ENCODE results near the gene DNAJC18. TPM values are rescaled to one million over a fixed set of nuclear protein-coding genes. Genes with fewer than 3 reads are reported as not detected.
A peak's percentile ranks its signal among the peaks of the same experiment; 100 is the strongest.

The DNAJC18 gene
- total and polyA plus RNA-seq, 2 experiments from 2014 or later = 10.6 to 14.4 TPM

DNA sequence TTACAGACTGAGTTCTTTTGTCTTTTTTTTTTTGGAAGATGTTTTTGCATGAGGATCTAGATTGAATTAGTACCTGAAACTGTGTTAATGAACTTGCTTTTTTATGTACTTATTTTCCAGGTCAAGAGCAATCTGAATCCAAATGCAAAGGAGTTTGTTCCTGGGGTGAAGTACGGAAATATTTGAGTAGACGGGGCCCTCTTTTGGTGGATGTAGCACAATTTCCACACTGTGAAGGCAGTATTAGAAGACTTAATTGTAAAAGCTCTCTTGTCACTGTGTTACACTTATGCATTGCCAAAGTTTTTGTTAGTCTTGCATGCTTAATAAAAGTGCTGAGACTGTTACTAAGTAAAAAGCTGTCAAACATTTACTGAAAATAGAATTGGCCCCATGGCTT lies 70.7 kb downstream of the DNAJC18 start:
- H3K4me1 ChIP-seq (ENCODE audit: insufficient read depth) = no peaks in the 10 kb centered on the region
- no peak overlapping the region for H3K4me2 ChIP-seq
- DNase-seq (ENCODE audit: low spot score) = no peak
- H3K9me2 ChIP-seq (replicated peaks; ENCODE audit: insufficient read depth) = no peaks in the 10 kb centered on the region
- H3K27ac ChIP-seq = no peak overlapping the region
- H3K79me2 ChIP-seq = peaks cover 7% of the 10 kb centered on the region
- no peaks in the 10 kb centered on the region for H3K9me3 ChIP-seq (ENCODE audit: low read depth)
- H2AFZ ChIP-seq = no peak overlapping the region
- H3K4me3 ChIP-seq = no peak overlapping the region
- TF ChIP-seq, protein P1, sequence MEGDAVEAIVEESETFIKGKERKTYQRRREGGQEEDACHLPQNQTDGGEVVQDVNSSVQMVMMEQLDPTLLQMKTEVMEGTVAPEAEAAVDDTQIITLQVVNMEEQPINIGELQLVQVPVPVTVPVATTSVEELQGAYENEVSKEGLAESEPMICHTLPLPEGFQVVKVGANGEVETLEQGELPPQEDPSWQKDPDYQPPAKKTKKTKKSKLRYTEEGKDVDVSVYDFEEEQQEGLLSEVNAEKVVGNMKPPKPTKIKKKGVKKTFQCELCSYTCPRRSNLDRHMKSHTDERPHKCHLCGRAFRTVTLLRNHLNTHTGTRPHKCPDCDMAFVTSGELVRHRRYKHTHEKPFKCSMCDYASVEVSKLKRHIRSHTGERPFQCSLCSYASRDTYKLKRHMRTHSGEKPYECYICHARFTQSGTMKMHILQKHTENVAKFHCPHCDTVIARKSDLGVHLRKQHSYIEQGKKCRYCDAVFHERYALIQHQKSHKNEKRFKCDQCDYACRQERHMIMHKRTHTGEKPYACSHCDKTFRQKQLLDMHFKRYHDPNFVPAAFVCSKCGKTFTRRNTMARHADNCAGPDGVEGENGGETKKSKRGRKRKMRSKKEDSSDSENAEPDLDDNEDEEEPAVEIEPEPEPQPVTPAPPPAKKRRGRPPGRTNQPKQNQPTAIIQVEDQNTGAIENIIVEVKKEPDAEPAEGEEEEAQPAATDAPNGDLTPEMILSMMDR (IDR thresholded peaks at IDR 0.05; ENCODE audit: poor library complexity) = peak; percentile 19
- TF ChIP-seq EZH2phosphoT487 (IDR thresholded peaks at IDR 0.05; ENCODE audit: low read depth, severe bottlenecking, unreplicated experiment) = no peak
- H4K20me1 ChIP-seq (ENCODE audit: insufficient read depth, poor library complexity, severe bottlenecking) = peaks cover 9% of the 10 kb centered on the region
- no peaks in the 10 kb centered on the region for H3K27me3 ChIP-seq
- H3K36me3 ChIP-seq (replicated peaks; ENCODE audit: insufficient read depth, low read depth) = no peaks in the 10 kb centered on the region
- 84% methylated on average over 2 of the region's 2 CpGs for WGBS (ENCODE audit: low lambda C conversion rate, missing lambda C conversion rate)

DNA sequence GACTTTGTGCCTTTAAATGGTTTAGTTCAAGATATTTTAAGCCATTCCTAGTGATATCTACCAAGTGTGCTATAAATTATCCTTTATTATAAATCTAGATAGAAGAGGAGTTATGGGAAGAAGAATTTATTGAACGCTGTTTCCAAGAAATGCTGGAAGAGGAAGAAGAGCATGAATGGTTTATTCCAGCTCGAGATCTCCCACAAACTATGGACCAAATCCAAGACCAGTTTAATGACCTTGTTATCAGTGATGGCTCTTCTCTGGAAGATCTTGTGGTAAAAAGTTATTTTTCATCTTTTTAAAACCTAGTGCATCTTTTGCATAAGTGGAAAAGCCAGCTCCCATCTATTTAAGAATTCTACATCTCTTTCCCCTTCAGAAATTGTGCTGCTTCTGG lies 74.9 kb downstream of the DNAJC18 start:
- H3K4me3 ChIP-seq = no peak overlapping the region
- no peak overlapping the region for H2AFZ ChIP-seq
- no peaks in the 10 kb centered on the region for H3K27me3 ChIP-seq
- TF ChIP-seq EZH2phosphoT487 (IDR thresholded peaks at IDR 0.05; ENCODE audit: low read depth, severe bottlenecking, unreplicated experiment) (no peak), EZH2 (IDR thresholded peaks at IDR 0.05; ENCODE audit: borderline replicate concordance) (no peak)
- TF ChIP-seq, protein P1 (IDR thresholded peaks at IDR 0.05; ENCODE audit: poor library complexity) = no peak
- no peak overlapping the region for H3K27ac ChIP-seq
- no peaks in the 10 kb centered on the region for H3K9me2 ChIP-seq (replicated peaks; ENCODE audit: insufficient read depth)
- H3K36me3 ChIP-seq (replicated peaks; ENCODE audit: insufficient read depth, low read depth) = no peaks in the 10 kb centered on the region
- H4K20me1 ChIP-seq (ENCODE audit: insufficient read depth, poor library complexity, severe bottlenecking) = peaks cover 49% of the 10 kb centered on the region
- peaks cover 47% of the 10 kb centered on the region for H3K79me2 ChIP-seq
- H3K9me3 ChIP-seq (ENCODE audit: low read depth) = no peaks in the 10 kb centered on the region
- no peaks in the 10 kb centered on the region for H3K4me1 ChIP-seq (ENCODE audit: insufficient read depth)
- WGBS (ENCODE audit: low lambda C conversion rate, missing lambda C conversion rate) = 80% methylated on average over 2 of the region's 2 CpGs
- no peak for DNase-seq (ENCODE audit: low spot score)
- no peak overlapping the region for H3K4me2 ChIP-seq

GRCh38 chr5:139363937-139364336 lies 75.4 kb downstream of the DNAJC18 start:
- H3K36me3 ChIP-seq (replicated peaks; ENCODE audit: insufficient read depth, low read depth) = no peaks in the 10 kb centered on the region
- H3K4me2 ChIP-seq = no peak overlapping the region
- H3K79me2 ChIP-seq = peaks cover 53% of the 10 kb centered on the region
- H3K4me1 ChIP-seq (ENCODE audit: insufficient read depth) = no peaks in the 10 kb centered on the region
- no peak overlapping the region for H3K4me3 ChIP-seq
- TF ChIP-seq EZH2phosphoT487 (IDR thresholded peaks at IDR 0.05; ENCODE audit: low read depth, severe bottlenecking, unreplicated experiment) = no peak
- TF ChIP-seq, protein P1 (IDR thresholded peaks at IDR 0.05; ENCODE audit: poor library complexity) = no peak
- TF ChIP-seq EZH2 (IDR thresholded peaks at IDR 0.05; ENCODE audit: borderline replicate concordance) = no peak
- no peak overlapping the region for H3K27ac ChIP-seq
- H3K27me3 ChIP-seq = no peaks in the 10 kb centered on the region
- no peaks in the 10 kb centered on the region for H3K9me2 ChIP-seq (replicated peaks; ENCODE audit: insufficient read depth)
- DNase-seq (ENCODE audit: low spot score) = no peak
- no peaks in the 10 kb centered on the region for H3K9me3 ChIP-seq (ENCODE audit: low read depth)
- WGBS (ENCODE audit: low lambda C conversion rate, missing lambda C conversion rate) = 77% methylated on average over 2 of the region's 2 CpGs
- peaks cover 54% of the 10 kb centered on the region for H4K20me1 ChIP-seq (ENCODE audit: insufficient read depth, poor library complexity, severe bottlenecking)
- H2AFZ ChIP-seq = no peak overlapping the region

All from hepatocyte (in vitro differentiated cells).